GM10248 (cell line): ENCODE data around the gene CNGA3.

Source experiments
- CTCF ChIA-PET: fragments of 300-600 bp; sonication (Branson Sonifier 250); formaldehyde crosslinking; extraction: SDS; loops from one replicate; lab custom pipeline; 2021; ENCODE audit warnings: antibody characterized with exemption; lab: Yijun Ruan, JAX
- POLR2A ChIA-PET: fragments of 350-650 bp; sonication (Branson Sonifier 250); formaldehyde crosslinking; extraction: SDS; loops from one replicate; lab custom pipeline; 2020; ENCODE audit warnings: antibody characterized with exemption; lab: Yijun Ruan, JAX
- DNase-seq: peaks from one replicate; pipeline ENCODE4 v3.0.0; 2012; ENCODE audit errors: extremely low spot score
- CTCF ChIP-seq: IDR thresholded peaks from 2 replicates; pipeline ENCODE4 v1.5.1; 2012; ENCODE audit warnings: mild to moderate bottlenecking, low read depth; ENCODE audit errors: extremely low read depth, missing control alignments, control extremely low read depth

CNGA3 gene

GRCh38 chr2:98346311-98347236, at the start of gene CNGA3:
CNGA3 (plus strand) TSS chr2:98346456; CDS start chr2:98369976, 23,520 bp downstream.
- ChIA-PET CTCF (no interaction called here), POLR2A (no interaction called here)
- DNase-seq, result peak; percentile 40
- no peak for TF ChIP-seq CTCF

- ChIA-PET CTCF (no interaction called here), POLR2A (no interaction called here)
- no peak for DNase-seq
- TF ChIP-seq CTCF, result no peak
Measured at GRCh38 chr2:98297817-98298682, 48.2 kb upstream of the CNGA3 start.

GRCh38 chr2:98298683-98299164, 47.5 kb upstream of the CNGA3 start:
- no peak for DNase-seq
- TF ChIP-seq CTCF, result no peak
- POLR2A ChIA-PET, result no interaction called here
- CTCF ChIA-PET, result no interaction called here

GRCh38 chr2:98299211-98299905, 46.9 kb upstream of the CNGA3 start:
- no peak for TF ChIP-seq CTCF
- ChIA-PET POLR2A (no interaction called here), CTCF (no interaction called here)
- no peak for DNase-seq

- no peak for DNase-seq
- ChIA-PET CTCF (no interaction called here), POLR2A (no interaction called here)
- no peak for TF ChIP-seq CTCF
Measured at GRCh38 chr2:98300141-98300874, 45.9 kb upstream of the CNGA3 start.
